Stimulated activated CD4-positive, alpha-beta T cell treated with anti-CD3 and anti-CD28 coated beads, Interleukin-15, amount 100 ng/mL, for 24 hours (primary cell): ENCODE results near the gene CSNK1D.
A peak's percentile ranks its signal among the peaks of the same experiment; 100 is the strongest.
"Not testable (repeated sequence)": the region's sequence is repeated elsewhere in the genome, so short reads cannot be mapped to it uniquely, and the experiment has no call there.

Source experiments
- DNase-seq: peaks from one replicate; pipeline ENCODE4 v3.0.0-alpha.2; 2020

The CSNK1D gene

GRCh38 chr17:82272495-82273326 lies 789 bp downstream of the CSNK1D start:
- peak; percentile 49 for DNase-seq

- no peak for DNase-seq
These were observed 2.1 kb downstream of the CSNK1D start for GRCh38 chr17:82271401-82271800.

- no peak for DNase-seq
These were observed 2.8 kb downstream of the CSNK1D start for GRCh38 chr17:82270651-82271050.

GRCh38 chr17:82269882-82270500 lies 3.5 kb downstream of the CSNK1D start:
- DNase-seq = no peak

- DNase-seq = no peak
These were observed 4.2 kb downstream of the CSNK1D start for GRCh38 chr17:82269138-82269881.

DNA sequence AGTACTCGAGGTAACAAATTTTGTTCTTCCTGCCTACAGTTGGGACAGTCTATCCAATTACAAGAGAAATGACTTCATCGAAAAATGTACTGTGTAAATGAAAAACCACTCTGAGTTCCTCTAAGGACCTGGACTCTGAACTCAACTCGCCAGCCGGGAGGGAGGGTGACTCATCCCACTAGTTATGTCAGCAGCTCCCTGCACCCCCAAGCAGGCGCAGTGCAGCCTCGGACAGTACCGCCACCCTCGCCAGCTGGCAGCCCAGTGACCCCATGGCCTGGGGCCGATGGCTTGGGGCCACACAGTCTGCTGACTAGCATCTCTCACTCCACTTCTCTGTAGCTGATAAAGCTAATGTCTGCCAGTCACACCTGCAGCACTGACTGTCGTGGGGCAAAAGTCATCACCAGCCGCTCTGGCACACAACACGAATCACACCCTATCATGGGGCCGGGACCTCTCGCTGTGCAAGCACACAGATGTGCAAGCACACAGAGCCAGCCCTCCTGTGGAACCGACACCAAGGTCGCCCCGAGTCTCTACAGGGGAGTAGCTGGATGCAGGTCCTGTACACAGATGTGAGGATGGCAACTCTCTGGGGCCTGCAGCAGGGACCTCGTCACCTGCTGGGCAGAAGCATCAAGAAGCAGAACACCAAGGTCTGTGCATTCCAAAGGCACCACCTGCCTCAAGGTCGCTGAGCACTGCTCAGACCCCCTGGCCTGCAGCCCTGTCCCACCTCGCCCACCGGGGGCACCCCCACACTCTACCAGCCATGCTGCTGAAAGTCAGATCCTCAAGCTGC lies 5.7 kb downstream of the CSNK1D start:
- DNase-seq = peak; percentile 60

DNA sequence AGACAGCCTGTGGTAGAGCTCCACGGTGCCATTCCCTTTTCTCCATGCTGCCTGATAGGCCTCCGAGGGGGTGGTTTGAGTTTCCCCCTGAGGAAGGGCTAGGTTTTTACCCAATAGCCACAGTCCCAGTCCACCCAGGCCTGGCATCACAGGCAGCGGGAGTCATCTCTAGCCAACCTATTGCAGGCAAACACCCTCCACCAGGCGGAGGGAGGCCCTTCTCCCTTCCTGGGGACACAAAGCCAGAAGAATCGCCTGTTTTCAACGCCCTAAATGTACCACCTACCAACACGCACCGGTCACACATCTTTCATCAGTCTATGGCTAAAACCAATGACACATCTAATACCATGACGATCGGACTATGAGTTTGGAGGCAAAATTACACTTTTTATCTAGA lies 7.4 kb downstream of the CSNK1D start:
- no peak for DNase-seq

DNA sequence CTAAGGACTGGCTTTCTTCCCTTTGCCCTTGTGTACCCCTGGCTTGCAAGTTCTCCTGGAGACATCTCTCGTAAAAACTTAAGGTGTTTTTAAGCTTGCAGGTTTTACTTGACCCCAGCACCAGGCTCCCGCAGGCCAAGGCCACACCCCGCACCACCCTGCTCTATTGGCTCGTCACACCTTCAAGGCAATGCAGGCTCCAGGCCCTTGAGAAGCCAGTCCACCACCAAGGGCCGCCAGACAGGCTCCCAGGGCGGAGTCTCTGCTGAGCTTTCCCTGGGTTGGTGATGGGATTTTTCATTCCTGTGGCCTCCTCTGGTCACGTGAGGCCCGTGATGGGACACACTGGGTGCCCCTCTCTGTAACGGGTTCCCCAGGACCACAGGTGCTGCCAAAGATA lies 9.9 kb downstream of the CSNK1D start:
- no peak for DNase-seq

DNA sequence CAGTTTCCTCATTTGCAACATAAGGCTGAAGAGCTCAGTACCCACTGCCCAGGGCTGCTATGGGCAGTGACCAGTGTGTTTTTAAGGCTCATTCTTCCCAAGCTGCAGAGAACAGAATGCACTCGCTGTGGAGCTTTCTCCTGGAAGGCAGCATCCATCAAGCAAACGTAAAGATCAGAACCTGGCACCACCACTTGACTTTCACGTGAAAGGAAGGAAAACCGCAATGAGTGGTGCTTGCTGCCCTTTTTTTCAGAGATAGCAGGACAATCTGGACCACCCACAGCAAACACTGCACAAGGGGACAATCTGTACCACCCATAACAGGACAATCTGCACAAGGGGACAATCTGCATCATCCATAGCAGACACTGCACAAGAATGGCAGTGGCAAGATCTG lies 11.2 kb downstream of the CSNK1D start:
- DNase-seq = no peak

DNA sequence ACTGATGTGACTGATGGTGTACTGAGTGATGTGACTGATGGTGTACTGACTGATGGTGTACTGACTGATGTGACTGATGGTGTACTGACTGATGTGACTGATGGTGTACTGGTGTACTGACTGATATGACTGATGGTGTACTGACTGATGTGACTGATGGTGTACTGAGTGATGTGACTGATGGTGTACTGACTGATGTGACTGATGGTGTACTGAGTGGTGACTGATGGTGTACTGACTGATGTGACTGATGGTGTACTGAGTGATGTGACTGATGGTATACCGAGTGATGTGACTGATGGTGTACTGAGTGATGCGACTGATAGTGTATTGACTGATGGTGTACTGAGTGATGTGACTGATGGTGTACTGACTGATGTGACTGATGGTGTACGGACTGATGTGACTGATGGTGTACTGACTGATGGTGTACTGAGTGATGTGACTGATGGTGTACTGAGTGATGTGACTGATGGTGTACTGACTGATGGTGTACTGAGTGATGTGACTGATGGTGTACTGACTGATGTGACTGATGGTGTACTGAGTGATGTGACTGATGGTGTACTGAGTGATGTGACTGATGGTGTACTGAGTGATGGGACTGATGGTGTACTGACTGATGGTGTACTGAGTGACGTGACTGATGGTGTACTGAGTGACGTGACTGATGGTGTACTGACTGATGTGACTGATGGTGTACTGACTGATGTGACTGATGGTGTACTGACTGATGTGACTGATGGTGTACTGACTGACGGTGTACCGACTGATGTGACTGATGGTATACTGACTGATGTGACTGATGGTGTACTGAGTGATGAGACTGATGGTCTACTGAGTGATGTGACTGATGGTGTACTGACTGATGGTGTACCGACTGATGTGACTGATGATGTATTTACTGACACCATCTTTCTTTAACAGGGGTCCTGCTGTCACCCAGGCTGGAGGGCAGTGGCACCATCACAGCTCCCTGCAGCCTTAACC lies 13.2 kb downstream of the CSNK1D start:
- DNase-seq = not testable (repeated sequence)

DNA sequence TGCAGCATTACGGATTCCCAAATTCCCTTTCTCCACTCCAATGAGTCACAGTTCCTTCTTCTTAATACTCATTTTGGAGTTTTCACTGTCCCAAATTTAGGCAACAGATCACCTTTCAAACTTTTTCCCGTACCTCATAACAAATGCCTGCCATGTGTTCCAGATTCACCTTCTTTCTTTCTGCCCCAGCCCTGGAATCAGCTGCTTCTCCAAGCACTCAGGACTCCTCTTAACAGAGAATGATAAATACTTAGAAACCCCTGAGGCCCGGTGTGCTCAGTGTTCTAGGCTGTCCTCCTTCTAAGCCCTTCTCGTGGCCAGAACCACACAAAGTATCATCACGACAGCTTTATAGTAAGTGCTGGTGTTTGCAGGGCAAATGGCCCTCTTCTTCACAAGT lies 14.9 kb downstream of the CSNK1D start:
- no peak for DNase-seq

- DNase-seq = peak; percentile 65
These were observed 16.0 kb downstream of the CSNK1D start for GRCh38 chr17:82257473-82257872.

- no peak for DNase-seq
These were observed 17.1 kb downstream of the CSNK1D start for GRCh38 chr17:82256242-82256885.

DNA sequence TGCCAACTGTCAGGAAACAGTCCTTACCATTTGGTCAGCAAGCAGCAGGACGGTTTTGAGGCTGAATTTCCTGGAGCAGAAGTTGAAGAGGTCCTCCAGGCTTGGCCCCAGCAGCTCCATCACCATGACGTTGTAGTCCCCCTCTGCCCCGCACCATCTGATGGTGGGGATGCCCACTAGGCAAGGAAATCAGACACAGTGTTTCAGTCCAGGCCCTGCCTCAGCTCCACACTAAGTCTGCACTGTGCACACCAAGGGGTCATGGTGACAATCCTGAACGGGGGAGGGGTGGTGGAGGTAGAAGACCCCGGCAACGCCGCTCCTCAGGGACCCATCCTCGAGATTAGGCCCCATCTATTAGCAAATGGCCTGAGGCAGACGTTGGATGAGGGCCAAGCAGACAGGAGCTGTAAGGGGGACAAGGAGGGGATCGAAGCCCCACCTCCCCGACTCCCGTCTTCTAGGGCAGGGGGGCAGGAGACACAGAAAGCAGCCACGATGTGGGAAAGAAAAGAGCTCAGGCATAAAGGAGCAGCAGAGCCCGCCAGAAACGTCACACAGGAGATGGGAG lies 18.0 kb downstream of the CSNK1D start:
- no peak for DNase-seq

- DNase-seq = not testable (repeated sequence)
These were observed 18.8 kb downstream of the CSNK1D start for GRCh38 chr17:82254746-82255145.

GRCh38 chr17:82254096-82254495 lies 19.4 kb downstream of the CSNK1D start:
- not testable (repeated sequence) for DNase-seq

DNA sequence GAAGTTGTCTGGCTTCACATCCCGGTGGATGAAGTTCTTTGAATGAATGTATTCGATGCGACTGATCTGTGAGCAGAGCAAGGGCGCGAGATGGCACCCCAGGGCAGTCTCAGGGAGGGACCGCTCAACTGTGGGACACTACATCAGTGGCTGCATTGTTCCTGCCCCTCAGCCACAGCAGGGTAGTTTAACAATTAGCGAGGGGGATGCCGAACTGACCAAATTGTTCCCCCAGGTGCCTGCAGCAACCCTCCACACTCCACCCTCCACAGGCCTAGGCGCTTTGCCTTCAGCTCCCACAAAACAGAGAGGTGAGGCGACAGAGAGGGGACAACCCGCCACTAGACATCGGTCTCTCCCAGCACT lies 20.3 kb downstream of the CSNK1D start:
- DNase-seq = no peak

DNA sequence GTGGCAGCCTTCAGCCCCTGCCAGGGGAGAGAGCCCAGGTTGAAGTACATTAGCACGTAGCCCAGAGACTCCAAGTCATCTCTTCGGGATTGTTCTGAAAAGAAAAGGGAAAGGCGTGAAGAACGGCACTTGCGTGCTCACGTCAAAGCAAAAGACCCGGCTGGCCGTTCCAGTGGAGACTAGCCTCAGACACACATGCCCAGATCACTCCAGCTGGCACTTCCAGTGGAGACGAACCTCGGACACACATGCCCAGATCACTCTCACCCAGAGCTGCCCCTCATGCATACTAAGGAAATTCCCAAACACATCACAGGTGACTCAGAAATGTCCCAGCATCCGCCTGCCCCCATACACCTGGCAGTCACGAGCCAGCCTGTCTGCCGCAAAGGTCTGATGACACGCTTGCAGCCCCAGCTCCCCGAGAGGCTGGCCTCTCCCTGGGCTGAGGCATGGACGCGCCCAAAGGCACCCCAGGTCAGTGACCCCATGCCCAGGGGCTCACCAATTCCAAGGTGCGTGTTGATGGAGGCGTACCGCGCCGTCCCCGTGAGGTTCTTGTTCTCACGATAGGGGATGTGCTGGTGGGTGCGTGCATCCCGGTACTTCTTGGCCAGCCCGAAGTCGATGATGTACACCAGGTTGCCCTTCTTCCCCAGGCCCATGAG lies 20.9 kb downstream of the CSNK1D start:
- DNase-seq = no peak

DNA sequence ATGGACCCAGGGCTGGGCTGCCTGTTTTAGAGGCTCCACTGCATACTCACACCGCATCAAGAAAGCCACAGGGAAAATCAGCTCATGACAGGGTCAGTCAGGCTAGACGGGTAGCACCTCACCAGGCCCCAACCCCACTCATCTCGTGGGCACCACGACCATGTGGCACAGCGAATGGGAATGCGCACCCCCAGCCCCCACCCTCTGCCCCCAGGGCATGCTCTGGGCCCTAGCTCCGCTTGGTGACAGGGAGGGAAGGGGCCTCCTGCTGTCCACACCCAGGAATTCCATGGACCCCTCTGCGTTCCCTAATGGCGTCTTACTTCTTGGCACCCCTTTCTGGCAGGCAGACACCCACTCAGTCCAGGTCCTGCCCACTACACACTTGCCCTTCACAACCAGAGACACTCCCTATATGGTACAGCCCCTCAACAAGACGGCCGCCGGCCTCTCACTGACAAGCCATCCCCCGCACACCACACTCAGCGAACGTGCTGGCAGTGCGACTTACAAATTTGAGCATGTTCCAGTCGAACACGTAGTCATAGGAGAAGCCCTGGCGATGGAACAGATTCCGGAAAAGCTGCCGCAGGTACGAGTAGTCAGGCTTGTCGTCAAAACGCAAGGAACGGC lies 22.5 kb downstream of the CSNK1D start:
- DNase-seq = no peak
